Measurements from ENCODE around the gene GAPVD1.
"Not testable (repeated sequence)": the region's sequence is repeated elsewhere in the genome, so short reads cannot be mapped to it uniquely, and the experiment has no call there.

The GAPVD1 gene

GRCh38 chr9:125376261-125377226 lies 114.9 kb downstream of the GAPVD1 start:
- DNase-seq: no peak

- DNase-seq: no peak
These were observed 116.1 kb downstream of the GAPVD1 start for GRCh38 chr9:125377584-125378250.

- DNase-seq: no peak
These were observed 117.2 kb downstream of the GAPVD1 start for GRCh38 chr9:125378778-125379177.

- no peak for DNase-seq
These were observed 117.6 kb downstream of the GAPVD1 start for GRCh38 chr9:125379208-125379607.

GRCh38 chr9:125380406-125380805 lies 118.8 kb downstream of the GAPVD1 start:
- no peak for DNase-seq

- DNase-seq: no peak
These were observed 126.4 kb downstream of the GAPVD1 start for GRCh38 chr9:125387861-125388524.

GRCh38 chr9:125388978-125389377 lies 127.4 kb downstream of the GAPVD1 start:
- no peak for DNase-seq

GRCh38 chr9:125391704-125392103 lies 130.1 kb downstream of the GAPVD1 start:
- no peak for DNase-seq

- DNase-seq: no peak
These were observed 131.8 kb downstream of the GAPVD1 start for GRCh38 chr9:125393426-125393825.

- no peak for DNase-seq
These were observed 135.2 kb downstream of the GAPVD1 start for GRCh38 chr9:125396799-125397198.

- peak in 1 of 2 donors; percentile 8 for DNase-seq
These were observed 136.1 kb downstream of the GAPVD1 start for GRCh38 chr9:125397736-125398135.

GRCh38 chr9:125398243-125398642 lies 136.6 kb downstream of the GAPVD1 start:
- no peak for DNase-seq

GRCh38 chr9:125399165-125399564 lies 137.5 kb downstream of the GAPVD1 start:
- no peak for DNase-seq

- DNase-seq: no peak
These were observed 138.0 kb downstream of the GAPVD1 start for GRCh38 chr9:125399666-125400065.

GRCh38 chr9:125400232-125400631 lies 138.6 kb downstream of the GAPVD1 start:
- not testable (repeated sequence) for DNase-seq

- DNase-seq: no peak
These were observed 139.4 kb downstream of the GAPVD1 start for GRCh38 chr9:125400725-125401716.

- DNase-seq: no peak
These were observed 143.1 kb downstream of the GAPVD1 start for GRCh38 chr9:125404733-125405132.

GRCh38 chr9:125405938-125406809 lies 144.5 kb downstream of the GAPVD1 start:
- no peak for DNase-seq

- no peak for DNase-seq
These were observed 145.1 kb downstream of the GAPVD1 start for GRCh38 chr9:125406810-125407087.

GRCh38 chr9:125407432-125407973 lies 145.9 kb downstream of the GAPVD1 start:
- DNase-seq: no peak

Data from hippocampal formation (tissue), 2 donors.